Endothelial cell of umbilical vein (primary cell): ENCODE results near the gene TPCN1. TPM values are rescaled to one million over a fixed set of nuclear protein-coding genes. Genes with fewer than 3 reads are reported as not detected.

Experiments
- BruUV-seq: library from RNA; stranded (reverse); fragments of 400-500 nt; replicated peaks from 2 replicates; lab custom pipeline; 2021; lab: Mats Ljungman, UMichigan
- CTCF ChIA-PET: fragments of 300-600, 350-600 bp; sonication (Branson Sonifier 250); formaldehyde crosslinking; loops from one replicate; lab custom pipeline; 2021; ENCODE audit warnings: antibody characterized with exemption, inconsistent platforms; lab: Charles Lee
- POLR2A ChIA-PET: fragments of 300-600, 350-600 bp; sonication (Branson Sonifier 250); formaldehyde crosslinking; loops from one replicate; lab custom pipeline; 2021; ENCODE audit warnings: antibody characterized with exemption, inconsistent platforms; lab: Charles Lee
- DNase-seq: peaks from one replicate; pipeline ENCODE4 v3.0.0-alpha.2; 2011; ENCODE audit warnings: low read depth, low spot score
- FAIRE-seq: peaks from 2 replicates; lab custom pipeline; 2011; peaks lifted over from hg19 to GRCh38; lab: Jason Lieb, UNC
- H2AFZ ChIP-seq: 2 replicates; pipeline ENCODE4 v1.6.0; 2012; ENCODE audit warnings: low read depth, low read length, control low read depth, inconsistent platforms
- H3K27ac ChIP-seq: 2 replicates; pipeline ENCODE4 v1.5.1; 2011; ENCODE audit warnings: low read depth, mild to moderate bottlenecking, control low read depth, low read length, moderate library complexity; ENCODE audit not compliant: insufficient read depth
- H3K27me3 ChIP-seq, 2 experiments: 2 replicates each; pipeline versions ENCODE4 v1.6.0 to v1.6.1; 2011; ENCODE audit warnings: low read length in 2 of 2, mixed read lengths in 1 of 2; ENCODE audit not compliant: control insufficient read depth in 2 of 2, insufficient read depth in 2 of 2
- H3K36me3 ChIP-seq, 2 experiments: 2 replicates in 1 of 2; 3 replicates in 1 of 2; pipeline ENCODE4 v1.5.1; 2011; ENCODE audit warnings: low read length in 2 of 2, mild to moderate bottlenecking in 1 of 2, moderate library complexity in 1 of 2; ENCODE audit not compliant: control insufficient read depth in 2 of 2, insufficient read depth in 2 of 2; ENCODE audit errors: extremely low read depth in 1 of 2
- H3K4me1 ChIP-seq: 3 replicates; pipeline ENCODE4 v1.5.1; 2011; ENCODE audit warnings: mild to moderate bottlenecking, low read length; ENCODE audit not compliant: control insufficient read depth, insufficient read depth; ENCODE audit errors: extremely low read depth
- H3K4me2 ChIP-seq: 2 replicates; pipeline ENCODE4 v1.6.1; 2011; ENCODE audit warnings: low read length, control low read depth, mixed read lengths; ENCODE audit not compliant: insufficient read depth
- H3K4me3 ChIP-seq, 3 experiments: fragments of 200-600 bp in 1 of 3; sonication (generic), shearing (Covaris generic) in 1 of 3; replicated peaks in 1 of 3; 2 replicates each; pipeline ENCODE4 v1.5.1; 2011 to 2016; ENCODE audit warnings: control low read depth in 3 of 3, low read length in 3 of 3, mild to moderate bottlenecking in 2 of 3, inconsistent platforms in 1 of 3, low read depth in 1 of 3, moderate library complexity in 1 of 3; ENCODE audit not compliant: insufficient read depth in 1 of 3
- H3K79me2 ChIP-seq: 2 replicates; pipeline ENCODE4 v1.6.0; 2012; ENCODE audit warnings: low read length, inconsistent platforms; ENCODE audit not compliant: control insufficient read depth, insufficient read depth
- H3K9ac ChIP-seq: replicated peaks from 2 replicates; pipeline ENCODE3; 2011; ENCODE audit warnings: low read length, control low read depth; ENCODE audit not compliant: insufficient read depth; ENCODE audit errors: extremely low read depth
- H3K9me1 ChIP-seq: replicated peaks from 3 replicates; pipeline ENCODE4 v1.6.0; 2011; ENCODE audit warnings: mild to moderate bottlenecking, low read length; ENCODE audit not compliant: control insufficient read depth, insufficient read depth; ENCODE audit errors: extremely low read depth
- H3K9me3 ChIP-seq: replicated peaks from 2 replicates; pipeline ENCODE4 v1.5.1; 2012; ENCODE audit warnings: low read length, inconsistent platforms; ENCODE audit not compliant: control insufficient read depth, insufficient read depth
- H4K20me1 ChIP-seq: replicated peaks from 2 replicates; pipeline ENCODE3; 2011; ENCODE audit warnings: mild to moderate bottlenecking, low read length; ENCODE audit not compliant: control insufficient read depth, insufficient read depth; ENCODE audit errors: extremely low read depth
- CTCF ChIP-seq, 2 donors: IDR thresholded peaks; 1 replicate in 1 of 2; 2 replicates in 1 of 2; pipeline ENCODE4 v1.5.1; 2011; ENCODE audit warnings: low read length in 2 of 2, mild to moderate bottlenecking in 2 of 2, moderate library complexity in 2 of 2, control low read depth in 1 of 2, inconsistent platforms in 1 of 2, low read depth in 1 of 2; ENCODE audit not compliant: insufficient read depth in 1 of 2; ENCODE audit errors: extremely low read depth in 1 of 2
- EZH2 ChIP-seq: IDR thresholded peaks from 2 replicates; pipeline ENCODE4 v1.6.1; 2012; ENCODE audit warnings: borderline replicate concordance, low read depth, mild to moderate bottlenecking, moderate library complexity, low read length, inconsistent platforms; ENCODE audit not compliant: severe bottlenecking
- FOS ChIP-seq: IDR thresholded peaks from 2 replicates; pipeline ENCODE4 v1.6.1; 2011; ENCODE audit warnings: mild to moderate bottlenecking, low read length, moderate library complexity, borderline replicate concordance; ENCODE audit not compliant: insufficient read depth
- GATA2 ChIP-seq: IDR thresholded peaks from 2 replicates; pipeline ENCODE4 v1.7.0; 2011; ENCODE audit warnings: low read depth, mild to moderate bottlenecking, moderate library complexity, mixed read lengths, low read length; ENCODE audit not compliant: insufficient read length, insufficient read depth
- JUN ChIP-seq: IDR thresholded peaks from 2 replicates; pipeline ENCODE4 v1.6.1; 2011; ENCODE audit warnings: borderline replicate concordance, low read depth; ENCODE audit not compliant: insufficient read length, insufficient read depth
- MAX ChIP-seq: IDR thresholded peaks from 2 replicates; pipeline ENCODE4 v1.6.1; 2011; ENCODE audit not compliant: insufficient read depth, insufficient read length
- MYC ChIP-seq: IDR thresholded peaks from one replicate; pipeline ENCODE4 v1.6.1; 2011; ENCODE audit warnings: mild to moderate bottlenecking, low read depth, low read length
- POLR2A ChIP-seq: IDR thresholded peaks from 2 replicates; pipeline ENCODE4 v1.6.1; 2012; ENCODE audit warnings: low read depth, mild to moderate bottlenecking, control low read depth, low read length
- POLR2AphosphoS5 ChIP-seq: IDR thresholded peaks from 2 replicates; pipeline ENCODE4 v1.6.1; 2012; ENCODE audit warnings: low read depth, mild to moderate bottlenecking, control low read depth, low read length, moderate library complexity; ENCODE audit not compliant: insufficient read depth
- dilution Hi-C: fragments of 300-500 bp; cut with MboI; formaldehyde crosslinking; loops from one replicate; pipeline ENCODE4 v1.15.0; 2019; ENCODE audit warnings: low sequenced_read_pairs; ENCODE audit not compliant: extremely low pct_ligation_motif_present
- intact Hi-C: fragments of 100-400 bp; cut with micrococcal nuclease; formaldehyde crosslinking; loops from one replicate; pipeline ENCODE4 v1.10.0; 2022
- polyA plus RNA-seq, 4 experiments: library from polyadenylated mRNA; depleted of rRNA in 3 of 4; stranded (reverse) in 3 of 4; unstranded in 1 of 4; fragments of >200 nt; gene quantifications; 2 replicates each; pipeline versions ENCODE4 v1.2.1 to v1.2.3, GENCODE V29; 2011 to 2012; ENCODE audit warnings: missing spikeins in 1 of 4
- total RNA-seq: library from RNA; stranded (reverse); gene quantifications from 2 replicates; pipeline ENCODE4 v1.2.3, GENCODE V29; 2021

The TPCN1 gene
- total and polyA plus RNA-seq, 2 donors (not counting 3 experiments of a cell fraction or from before 2014, with no cell fraction given) = 19.5 to 28.3 TPM

- H3K9me3 ChIP-seq = no peaks in the 10 kb centered on the region
- H2AFZ ChIP-seq = no peak overlapping the region
- DNase-seq (no peak), FAIRE-seq (no peak)
- H4K20me1 ChIP-seq = no peaks in the 10 kb centered on the region
- POLR2A ChIA-PET = no interaction called here
- H3K79me2 ChIP-seq = peaks cover 2% of the 10 kb centered on the region
- no peaks in the 10 kb centered on the region for H3K9me1 ChIP-seq
- H3K36me3 ChIP-seq = no peaks in the 10 kb centered on the region
- H3K27me3 ChIP-seq = no peaks in the 10 kb centered on the region
- no peak overlapping the region for H3K4me2 ChIP-seq
- H3K9ac ChIP-seq = no peak overlapping the region
- no peak overlapping the region for H3K4me3 ChIP-seq
- dilution Hi-C loops = no loop called here
- no TSS peak for BruUV-seq
- H3K4me1 ChIP-seq = peaks cover 13% of the 10 kb centered on the region
- no peak overlapping the region for H3K27ac ChIP-seq
- CTCF ChIA-PET = interaction anchor here (0.5 to 1.2 kb wide), 5 partner anchors 21 to 107 kb away, joined by 3 to 4 read pairs (median 3); partner anchors contain the start of genes SDSL and TPCN1
- intact Hi-C loops = no loop called here
- no peak for TF ChIP-seq FOS
- no peak for TF ChIP-seq GATA2
- no peak for TF ChIP-seq POLR2A
- TF ChIP-seq MAX = no peak
- TF ChIP-seq MYC = no peak
- no peak for TF ChIP-seq POLR2AphosphoS5
- no peak for TF ChIP-seq EZH2
- no peak for TF ChIP-seq CTCF (IDR thresholded peaks at IDR 0.05; ENCODE audit: extremely low read depth in 1 of 2, insufficient read depth in 1 of 2, low read depth in 1 of 2, low read length in 2 of 2)
- TF ChIP-seq JUN = no peak
Measured at GRCh38 chr12:113328368-113328889, 107.2 kb downstream of the TPCN1 start.
